Stimulated activated CD4-positive, alpha-beta T cell treated with anti-CD3 and anti-CD28 coated beads, Interleukin-1b, Interleukin-23, amount 100 ng/mL, for 24 hours (primary cell): Measurements from ENCODE around the gene MCTP2.
A peak's percentile ranks its signal among the peaks of the same experiment; 100 is the strongest.
"Not testable (repeated sequence)": the region's sequence is repeated elsewhere in the genome, so short reads cannot be mapped to it uniquely, and the experiment has no call there.

ENCODE experiments used
- DNase-seq, 4 experiments: peaks; one replicate each; pipeline ENCODE4 v3.0.0-alpha.2; 2020; ENCODE audit warnings: low read depth in 4 of 4, low spot score in 1 of 4

Gene MCTP2

DNA sequence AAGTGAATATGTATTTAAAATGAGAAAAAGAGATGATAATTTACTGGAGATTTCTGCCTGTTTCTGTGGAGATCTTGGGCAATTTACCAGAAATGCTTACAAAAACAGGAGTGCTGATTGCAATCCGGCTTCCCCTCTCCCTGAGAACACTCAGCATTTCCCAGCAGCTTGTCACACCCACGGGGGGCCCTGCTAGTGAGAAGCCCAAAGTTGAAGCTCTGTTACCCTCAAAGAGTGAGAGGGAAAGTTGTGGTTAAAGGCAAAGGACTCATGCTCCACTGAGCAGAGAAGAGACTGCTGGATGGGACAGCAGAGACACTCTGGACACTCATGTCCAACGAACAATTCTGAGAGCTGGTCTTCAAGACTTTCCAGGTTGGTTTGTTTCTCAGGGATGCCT, 2.9 kb downstream of the MCTP2 start:
- DNase-seq = peak in 2 of 4 experiments; percentile 17 to 55

DNA sequence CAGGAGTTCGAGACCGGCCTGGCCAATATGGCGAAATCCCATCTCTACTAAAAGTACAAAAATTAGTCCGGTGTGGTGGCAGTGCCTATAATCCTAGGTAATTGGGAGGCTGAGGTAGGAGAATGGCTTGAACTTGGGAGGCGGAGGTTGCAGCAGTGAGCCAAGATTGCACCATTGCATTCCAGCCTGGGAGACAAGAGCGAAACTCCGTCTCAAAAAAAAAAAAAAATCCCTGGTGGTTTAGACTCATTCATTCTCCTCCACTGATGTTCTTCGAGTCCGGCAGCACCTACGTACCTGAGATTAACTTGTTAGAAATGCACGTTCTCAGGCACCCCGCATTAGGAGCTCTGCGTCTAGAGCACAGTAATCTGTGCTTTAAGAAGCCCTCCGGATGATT, 3.7 kb downstream of the MCTP2 start:
- DNase-seq = no peak

GRCh38 chr15:94235646-94236045, 4.3 kb downstream of the MCTP2 start:
- DNase-seq = no peak

GRCh38 chr15:94236608-94237007, 5.2 kb downstream of the MCTP2 start:
- no peak for DNase-seq

DNA sequence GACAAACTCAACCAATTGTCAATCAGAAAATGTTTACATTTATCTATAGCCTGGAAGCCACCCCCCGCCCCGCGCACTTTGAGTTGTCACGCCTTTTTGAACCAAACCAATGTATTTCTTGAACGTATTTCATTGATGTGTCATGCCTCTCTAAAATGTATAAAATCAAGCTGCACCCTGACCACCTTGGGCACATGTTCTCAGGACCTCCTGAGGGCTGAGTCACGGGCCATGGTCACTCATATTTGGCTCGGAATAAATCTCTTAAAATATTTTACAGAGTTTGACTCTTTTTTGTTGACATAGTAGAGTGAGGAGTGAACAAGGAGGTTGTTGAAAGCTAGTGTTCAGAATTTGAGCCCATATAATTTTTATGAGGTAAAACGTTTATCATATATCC, 6.5 kb downstream of the MCTP2 start:
- DNase-seq = no peak

- no peak for DNase-seq
Observed at GRCh38 chr15:94238539-94239118, 7.3 kb downstream of the MCTP2 start.

- no peak for DNase-seq
Observed at GRCh38 chr15:94239474-94239873, 8.1 kb downstream of the MCTP2 start.

GRCh38 chr15:94240480-94240879, 9.1 kb downstream of the MCTP2 start:
- no peak for DNase-seq

DNA sequence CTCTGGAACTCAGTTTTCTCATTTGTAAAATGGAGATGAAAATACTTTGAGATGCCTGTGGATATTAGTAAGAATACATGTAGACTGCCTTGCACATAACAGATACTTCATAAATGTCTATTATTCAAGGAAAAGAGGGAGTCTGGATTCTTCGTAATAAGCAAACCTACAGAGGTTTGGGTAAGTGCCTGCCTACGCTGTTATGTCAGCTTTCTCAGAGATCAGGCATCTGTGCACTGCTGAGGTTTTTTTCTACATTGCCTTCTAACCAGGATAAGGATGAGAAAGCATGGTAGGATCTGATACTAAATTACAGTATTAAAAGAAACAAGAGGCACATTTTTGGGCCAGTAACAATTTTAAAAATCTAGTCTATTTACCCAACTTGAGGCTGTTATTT, 10.9 kb downstream of the MCTP2 start:
- no peak for DNase-seq

- not testable (repeated sequence) for DNase-seq
Observed at GRCh38 chr15:94243003-94243402, 11.6 kb downstream of the MCTP2 start.

DNA sequence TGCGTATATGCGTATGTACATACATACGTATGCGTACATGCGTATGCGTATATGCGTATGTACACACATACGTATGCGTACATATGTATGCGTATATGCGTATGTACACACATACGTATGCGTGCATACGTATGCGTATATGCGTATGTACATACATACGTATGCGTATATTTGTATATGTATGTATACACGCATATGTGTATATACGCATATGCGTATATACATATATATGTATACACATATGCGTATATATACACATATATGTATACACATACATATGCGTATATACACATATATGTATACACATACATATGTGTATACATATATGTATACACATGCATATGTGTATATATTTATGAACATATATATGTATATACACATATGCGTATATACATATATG, 12.1 kb downstream of the MCTP2 start:
- no peak for DNase-seq

- no peak for DNase-seq
Observed at GRCh38 chr15:94246016-94246415, 14.7 kb downstream of the MCTP2 start.

- no peak for DNase-seq
Observed at GRCh38 chr15:94247789-94248638, 16.7 kb downstream of the MCTP2 start.

GRCh38 chr15:94250801-94251200, 19.4 kb downstream of the MCTP2 start:
- no peak for DNase-seq

DNA sequence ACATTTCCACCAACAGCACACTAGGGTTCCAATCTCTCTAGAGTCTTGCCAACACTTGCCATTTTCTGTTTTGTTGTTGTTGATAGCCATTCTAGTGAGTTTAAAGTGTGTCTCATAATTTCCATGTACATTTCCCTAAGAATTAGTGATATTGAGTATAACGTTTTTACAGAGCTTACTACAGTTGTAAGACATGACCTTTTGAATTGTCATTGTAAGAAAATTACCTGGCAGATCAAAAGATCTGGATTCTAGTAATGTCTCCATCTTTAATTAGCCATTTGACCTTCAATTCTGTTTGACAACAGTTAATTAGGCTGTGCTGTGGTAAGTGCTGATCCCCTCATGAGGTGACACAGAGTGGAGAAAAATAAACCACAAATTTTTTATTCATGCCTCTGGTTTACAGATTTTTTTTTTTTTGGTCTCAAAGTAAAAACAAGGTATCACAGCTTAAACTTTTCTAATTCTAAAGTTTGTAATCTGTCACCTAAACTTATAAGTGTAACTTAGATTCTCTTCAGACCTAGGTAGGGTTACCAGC, 20.9 kb downstream of the MCTP2 start:
- no peak for DNase-seq

- no peak for DNase-seq
Observed at GRCh38 chr15:94252906-94253491, 21.6 kb downstream of the MCTP2 start.

- no peak for DNase-seq
Observed at GRCh38 chr15:94253742-94254141, 22.4 kb downstream of the MCTP2 start.

GRCh38 chr15:94255540-94255939, 24.2 kb downstream of the MCTP2 start:
- DNase-seq = no peak

DNA sequence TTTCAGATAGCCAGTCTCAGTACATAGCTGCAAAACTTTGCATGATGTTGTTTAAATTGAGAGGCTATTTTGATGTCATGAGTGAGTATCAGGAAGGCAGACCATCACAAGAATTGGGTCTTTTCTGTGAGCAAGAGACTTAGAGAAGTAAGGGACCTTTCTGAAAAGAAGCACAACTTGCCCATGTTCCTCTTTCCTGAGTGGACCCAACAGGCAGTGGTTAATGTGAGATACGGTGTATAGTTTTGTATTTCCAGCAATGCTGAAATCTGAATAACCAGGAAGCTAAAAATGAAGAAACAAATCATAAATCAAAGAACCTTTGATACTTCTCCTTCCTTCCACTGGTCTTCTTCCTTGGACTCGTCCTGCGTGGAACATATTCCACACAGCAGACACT, 25.1 kb downstream of the MCTP2 start:
- no peak for DNase-seq

- not testable (repeated sequence) for DNase-seq
Observed at GRCh38 chr15:94257776-94258175, 26.4 kb downstream of the MCTP2 start.

- no peak for DNase-seq
Observed at GRCh38 chr15:94258246-94258645, 26.9 kb downstream of the MCTP2 start.

DNA sequence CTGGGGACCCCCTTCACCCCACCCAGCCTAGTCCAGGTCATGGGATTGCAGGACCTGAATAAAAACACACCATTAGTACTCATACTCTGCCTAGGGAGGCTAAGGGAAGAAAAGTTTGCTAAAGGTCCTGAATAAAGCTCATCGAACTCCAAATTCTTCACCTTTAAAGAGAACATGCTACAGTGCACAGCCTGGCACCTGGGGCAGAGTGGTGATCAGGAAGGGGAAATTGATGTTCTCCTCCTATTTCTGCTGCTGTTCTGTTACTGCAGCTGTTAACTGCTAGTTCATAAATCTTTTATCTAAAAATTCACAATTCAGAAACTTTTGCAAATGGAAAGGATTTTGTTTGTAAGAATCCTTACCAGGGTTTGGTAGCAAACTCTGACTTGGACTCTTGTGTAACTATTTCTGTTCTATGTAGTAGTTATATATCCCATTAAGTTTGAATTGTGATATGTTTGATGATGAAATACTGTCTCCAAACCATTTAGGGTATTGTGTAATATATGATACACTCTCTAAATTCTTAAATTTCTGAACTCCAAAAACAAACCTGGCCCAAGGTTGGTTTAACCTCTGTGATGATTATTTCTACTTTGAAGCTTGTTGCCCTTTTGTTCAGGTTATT, 27.9 kb downstream of the MCTP2 start:
- no peak for DNase-seq
